SIG-M5 (cell line): ENCODE measurements around the gene ZDHHC11.
"Not testable (repeated sequence)": the region's sequence is repeated elsewhere in the genome, so short reads cannot be mapped to it uniquely, and the experiment has no call there.

Experiments
- DNase-seq: peaks from one replicate; lab custom pipeline; 2025; lab: John Stamatoyannopoulos, UW

Gene ZDHHC11

DNA sequence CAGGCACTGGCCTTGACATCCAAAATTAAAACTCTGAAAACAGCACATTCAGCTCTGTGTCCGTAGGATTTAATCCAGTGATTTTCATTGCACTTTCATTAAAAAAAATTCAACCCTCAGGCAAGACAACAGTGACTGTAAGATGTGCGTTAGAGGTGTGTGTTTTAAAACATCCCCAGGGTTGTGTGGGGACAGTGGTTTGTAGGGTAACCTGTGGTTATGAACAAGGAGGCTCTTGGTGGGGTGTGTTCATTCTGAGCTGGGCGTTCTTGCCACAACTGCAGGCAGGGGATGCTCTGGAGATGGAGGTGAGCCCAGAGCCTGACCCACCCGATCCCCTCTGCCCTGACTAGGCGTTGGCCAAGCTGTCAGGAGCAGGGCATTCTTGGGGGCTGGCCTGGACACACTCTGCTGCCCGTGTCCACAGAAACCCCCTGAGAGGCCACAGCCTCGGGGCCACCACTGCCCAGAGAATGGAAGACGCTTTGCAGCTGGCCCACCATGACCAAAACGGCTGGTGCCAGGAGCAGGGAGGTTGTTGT, 103.4 kb downstream of the ZDHHC11 start:
- DNase-seq: not testable (repeated sequence)

DNA sequence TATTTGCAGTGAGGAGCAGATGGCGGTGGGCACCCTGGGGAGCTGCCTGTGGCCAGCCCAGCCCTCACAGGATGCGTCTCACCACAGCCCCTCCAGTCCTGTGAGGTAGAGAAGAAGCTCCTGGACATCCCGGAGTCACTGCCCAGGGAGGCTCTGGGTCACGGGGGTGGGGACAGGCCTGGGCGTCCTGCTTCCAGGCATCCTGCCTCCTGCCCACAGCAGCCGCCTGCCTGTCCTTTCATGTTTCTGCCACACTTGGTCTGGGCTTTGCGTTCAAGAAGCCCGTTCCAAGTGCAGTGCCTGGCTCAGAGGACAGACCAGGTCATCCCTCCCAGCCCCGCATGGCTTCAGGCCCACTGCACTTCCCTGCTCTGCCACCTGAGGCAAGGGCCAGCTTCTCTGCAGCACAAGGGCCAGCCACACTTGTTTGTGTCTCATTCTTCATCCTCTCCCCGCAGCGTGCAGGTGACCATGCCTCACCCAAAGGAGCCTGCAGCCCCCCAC, 104.5 kb downstream of the ZDHHC11 start:
- no peak for DNase-seq
